ENCODE results near the gene ANXA9.

GRCh38 chr1:150970808-150971582 lies 11.1 kb upstream of the ANXA9 start:
- TF ChIP-seq POLR2AphosphoS5 (IDR thresholded peaks at IDR 0.05; ENCODE audit: low read depth, low read length) (no peak), CTCF (IDR thresholded peaks at IDR 0.05) (no peak), REST (IDR thresholded peaks at IDR 0.05; ENCODE audit: insufficient read depth in 1 of 2, low read depth in 2 of 2, low read length in 1 of 2) (no peak)

Measured in Panc1 (cell line).